Loucy (cell line): ENCODE results near the gene CIP2A.

Experiments used
- H2AFZ ChIP-seq: fragments of 200-600 bp; sonication (generic); 2 replicates; pipeline ENCODE4 v1.6.0; 2016; ENCODE audit warnings: antibody characterized with exemption, mild to moderate bottlenecking, low read length, moderate library complexity
- H3F3A ChIP-seq: fragments of 200-600 bp; 2 replicates; pipeline ENCODE4 v1.6.0; 2016; ENCODE audit warnings: antibody characterized with exemption, low read depth, mild to moderate bottlenecking
- H3K27me3 ChIP-seq: fragments of 200-600 bp; sonication (generic); 2 replicates; pipeline ENCODE4 v1.6.1; 2014; ENCODE audit warnings: low read length, mild to moderate bottlenecking; ENCODE audit not compliant: insufficient read depth, poor library complexity, severe bottlenecking
- H3K36me3 ChIP-seq: fragments of 200-600 bp; sonication (generic); 2 replicates; pipeline ENCODE4 v1.6.1; 2016; ENCODE audit warnings: low read length; ENCODE audit not compliant: insufficient read depth
- H3K4me1 ChIP-seq: fragments of 200-600 bp; sonication (generic); 2 replicates; pipeline ENCODE4 v1.5.1; 2014; ENCODE audit warnings: low read length, mild to moderate bottlenecking; ENCODE audit not compliant: insufficient read depth, poor library complexity, severe bottlenecking
- H3K4me2 ChIP-seq: fragments of 200-600 bp; sonication (generic); 2 replicates; pipeline ENCODE4 v1.6.0; 2014; ENCODE audit warnings: antibody characterized with exemption, low read length, low read depth, mild to moderate bottlenecking; ENCODE audit not compliant: poor library complexity, severe bottlenecking
- H3K4me3 ChIP-seq: fragments of 200-600 bp; sonication (generic); 2 replicates; pipeline ENCODE4 v1.5.1; 2014; ENCODE audit warnings: low read length, mild to moderate bottlenecking, mixed read lengths; ENCODE audit not compliant: poor library complexity, severe bottlenecking
- H3K79me2 ChIP-seq: fragments of 200-600 bp; sonication (generic); 2 replicates; pipeline ENCODE4 v1.6.1; 2014; ENCODE audit warnings: low read length; ENCODE audit not compliant: insufficient read depth
- H3K9ac ChIP-seq: fragments of 200-600 bp; sonication (generic); 2 replicates; pipeline ENCODE4 v1.6.0; 2014; ENCODE audit warnings: mild to moderate bottlenecking, low read depth, low read length, moderate library complexity; ENCODE audit not compliant: poor library complexity, severe bottlenecking
- H3K9me2 ChIP-seq: fragments of 200-600 bp; sonication (generic); replicated peaks from 2 replicates; pipeline ENCODE4 v1.6.1; 2016; ENCODE audit warnings: low read depth, low read length, mixed read lengths
- H3K9me3 ChIP-seq: fragments of 200-600 bp; sonication (generic); 2 replicates; pipeline ENCODE4 v1.6.1; 2014; ENCODE audit warnings: mild to moderate bottlenecking, antibody characterized with exemption, low read length, low read depth; ENCODE audit not compliant: insufficient read depth
- H4K20me1 ChIP-seq: fragments of 200-600 bp; sonication (generic); 2 replicates; pipeline ENCODE4 v1.6.0; 2014; ENCODE audit warnings: antibody characterized with exemption, low read length, mild to moderate bottlenecking; ENCODE audit not compliant: insufficient read depth, poor library complexity, severe bottlenecking
- EZH2phosphoT487 ChIP-seq: fragments of 200-600 bp; IDR thresholded peaks from 2 replicates; pipeline ENCODE4 v1.6.1; 2018; ENCODE audit warnings: antibody characterized with exemption, mild to moderate bottlenecking, moderate library complexity, borderline replicate concordance
- TF ChIP-seq, protein P1 (sequence below): fragments of 200-600 bp; sonication (generic); conservative IDR thresholded peaks from 2 replicates; pipeline ENCODE4 v1.5.1; 2014; ENCODE audit warnings: mild to moderate bottlenecking, antibody characterized with exemption, low read length

Gene CIP2A

DNA sequence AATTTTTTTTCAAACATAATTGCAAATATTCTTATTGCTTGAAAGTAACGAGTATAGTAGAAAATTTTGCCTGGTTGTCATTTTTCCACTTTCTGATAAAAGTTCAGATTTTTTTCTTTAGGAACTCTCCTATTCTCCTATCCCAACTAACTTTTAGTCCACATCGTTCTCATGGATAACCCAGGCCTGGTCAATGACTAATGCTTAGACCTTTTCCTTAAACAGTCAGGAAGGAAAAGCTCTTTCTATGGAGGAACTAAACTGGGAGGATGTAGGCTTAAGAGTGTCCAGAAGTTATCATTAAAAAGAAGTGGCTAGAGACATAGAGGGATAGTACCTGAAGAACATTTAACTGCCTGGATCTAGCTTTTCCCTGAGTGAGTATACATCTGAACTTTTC lies 26.7 kb downstream of the CIP2A start:
- no peak for TF ChIP-seq EZH2phosphoT487
- TF ChIP-seq, protein P1, sequence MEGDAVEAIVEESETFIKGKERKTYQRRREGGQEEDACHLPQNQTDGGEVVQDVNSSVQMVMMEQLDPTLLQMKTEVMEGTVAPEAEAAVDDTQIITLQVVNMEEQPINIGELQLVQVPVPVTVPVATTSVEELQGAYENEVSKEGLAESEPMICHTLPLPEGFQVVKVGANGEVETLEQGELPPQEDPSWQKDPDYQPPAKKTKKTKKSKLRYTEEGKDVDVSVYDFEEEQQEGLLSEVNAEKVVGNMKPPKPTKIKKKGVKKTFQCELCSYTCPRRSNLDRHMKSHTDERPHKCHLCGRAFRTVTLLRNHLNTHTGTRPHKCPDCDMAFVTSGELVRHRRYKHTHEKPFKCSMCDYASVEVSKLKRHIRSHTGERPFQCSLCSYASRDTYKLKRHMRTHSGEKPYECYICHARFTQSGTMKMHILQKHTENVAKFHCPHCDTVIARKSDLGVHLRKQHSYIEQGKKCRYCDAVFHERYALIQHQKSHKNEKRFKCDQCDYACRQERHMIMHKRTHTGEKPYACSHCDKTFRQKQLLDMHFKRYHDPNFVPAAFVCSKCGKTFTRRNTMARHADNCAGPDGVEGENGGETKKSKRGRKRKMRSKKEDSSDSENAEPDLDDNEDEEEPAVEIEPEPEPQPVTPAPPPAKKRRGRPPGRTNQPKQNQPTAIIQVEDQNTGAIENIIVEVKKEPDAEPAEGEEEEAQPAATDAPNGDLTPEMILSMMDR, result no peak
- Histone ChIP-seq H3K79me2 (no peaks in the 10 kb centered on the region), H3K36me3 (peaks cover 59% of the 10 kb centered on the region), H3K9me2 (no peaks in the 10 kb centered on the region), H3K9ac (no peak overlapping the region), H3K9me3 (no peaks in the 10 kb centered on the region), H4K20me1 (no peaks in the 10 kb centered on the region), H3K4me3 (no peak overlapping the region), H3F3A (no peaks in the 10 kb centered on the region), H3K27me3 (no peaks in the 10 kb centered on the region), H2AFZ (no peak overlapping the region), H3K4me1 (no peaks in the 10 kb centered on the region), H3K4me2 (no peak overlapping the region)

GRCh38 chr3:108555966-108556581 lies 33.2 kb downstream of the CIP2A start:
- H3K4me3 ChIP-seq, result no peak overlapping the region
- peaks cover 74% of the 10 kb centered on the region; the same call in 1 of the 2 replicates for H3K36me3 ChIP-seq
- H3K4me1 ChIP-seq, result no peaks in the 10 kb centered on the region
- TF ChIP-seq EZH2phosphoT487, result no peak
- TF ChIP-seq, protein P1, result no peak
- no peak overlapping the region for H3K4me2 ChIP-seq
- no peaks in the 10 kb centered on the region for H3K9me3 ChIP-seq
- no peaks in the 10 kb centered on the region for H3F3A ChIP-seq
- no peak overlapping the region for H2AFZ ChIP-seq
- no peaks in the 10 kb centered on the region for H4K20me1 ChIP-seq
- H3K27me3 ChIP-seq, result no peaks in the 10 kb centered on the region
- no peaks in the 10 kb centered on the region for H3K79me2 ChIP-seq
- H3K9ac ChIP-seq, result no peak overlapping the region
- no peaks in the 10 kb centered on the region for H3K9me2 ChIP-seq

GRCh38 chr3:108554913-108555571 lies 34.2 kb downstream of the CIP2A start:
- no peaks in the 10 kb centered on the region for H3K27me3 ChIP-seq
- no peaks in the 10 kb centered on the region for H4K20me1 ChIP-seq
- no peak overlapping the region for H3K4me2 ChIP-seq
- no peak overlapping the region for H3K9ac ChIP-seq
- no peaks in the 10 kb centered on the region for H3F3A ChIP-seq
- H3K4me1 ChIP-seq, result no peaks in the 10 kb centered on the region
- TF ChIP-seq, protein P1, result no peak
- TF ChIP-seq EZH2phosphoT487, result no peak
- no peaks in the 10 kb centered on the region for H3K9me2 ChIP-seq
- no peak overlapping the region for H2AFZ ChIP-seq
- H3K79me2 ChIP-seq, result no peaks in the 10 kb centered on the region
- H3K36me3 ChIP-seq, result peaks cover 70% of the 10 kb centered on the region; the same call in 1 of the 2 replicates
- no peaks in the 10 kb centered on the region for H3K9me3 ChIP-seq
- H3K4me3 ChIP-seq, result no peak overlapping the region
